SKM-1 (cell line): ENCODE measurements around the gene TRHDE.
"Not testable (repeated sequence)": the region's sequence is repeated elsewhere in the genome, so short reads cannot be mapped to it uniquely, and the experiment has no call there.

ENCODE experiments used
- DNase-seq: peaks from one replicate; lab custom pipeline; 2025; ENCODE audit not compliant: unreplicated experiment; lab: John Stamatoyannopoulos, UW

The TRHDE gene

DNA sequence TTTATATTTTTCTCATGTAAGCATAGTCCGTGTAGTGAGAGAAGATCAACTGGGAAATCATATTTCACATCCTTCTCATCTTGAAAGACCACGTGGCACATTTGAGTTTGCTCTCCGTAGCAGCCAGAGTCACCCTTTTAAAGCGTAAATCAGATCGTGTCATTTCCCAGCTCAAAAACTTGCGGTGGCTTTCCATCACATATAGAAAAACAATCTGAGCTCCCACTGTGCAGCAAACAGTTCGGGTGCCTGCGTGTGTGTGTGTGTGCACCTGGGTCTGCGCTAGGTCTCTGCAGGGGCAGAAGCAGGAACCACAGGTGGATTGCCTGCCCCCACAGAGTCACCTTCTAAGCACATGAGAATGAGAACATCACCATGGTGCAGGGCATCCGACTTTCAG, 338.2 kb downstream of the TRHDE start:
- DNase-seq: no peak

DNA sequence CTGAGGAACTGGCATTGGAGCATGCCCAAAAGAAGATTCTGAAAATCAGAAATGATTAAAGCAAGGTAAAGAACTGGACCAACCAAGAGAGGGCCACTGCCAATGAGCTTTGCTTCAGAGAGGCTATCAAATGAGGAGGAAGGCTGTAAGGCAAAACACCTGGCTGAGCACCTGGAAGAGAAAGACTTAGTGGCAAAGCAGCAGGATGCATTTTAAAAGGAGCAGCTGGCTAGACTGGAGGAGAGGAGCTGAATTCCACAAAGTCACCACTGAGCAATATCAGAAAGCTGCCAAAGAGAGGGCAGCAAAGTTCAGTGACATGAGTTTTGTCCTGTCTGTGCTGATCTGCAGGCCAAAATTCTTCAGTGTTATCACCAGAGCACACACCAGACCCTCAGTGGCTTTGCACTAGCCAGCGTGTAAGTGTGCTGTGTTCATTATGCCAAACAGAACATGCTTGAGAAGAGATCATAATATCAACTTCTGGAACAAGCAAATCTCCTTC, 338.7 kb downstream of the TRHDE start:
- DNase-seq: no peak

DNA sequence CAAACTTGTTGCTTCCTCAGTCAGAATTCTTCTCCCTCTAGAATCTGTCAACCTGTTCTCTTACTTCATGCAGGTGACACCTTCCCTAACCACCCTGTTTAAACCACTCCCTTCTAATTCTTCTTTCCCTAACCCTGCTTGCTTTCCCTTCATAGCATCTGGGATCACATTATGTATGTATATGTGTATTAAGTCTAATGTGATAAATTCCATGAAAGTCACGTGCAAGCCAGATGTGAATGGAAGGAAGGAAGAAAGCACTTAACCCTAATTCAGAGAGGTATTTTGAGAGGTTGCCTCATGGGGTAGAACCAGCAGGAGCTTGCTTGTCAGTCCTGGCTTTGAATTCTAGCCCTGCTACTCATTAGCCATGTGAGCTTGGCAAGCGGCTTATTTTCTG, 340.0 kb downstream of the TRHDE start:
- DNase-seq: no peak

DNA sequence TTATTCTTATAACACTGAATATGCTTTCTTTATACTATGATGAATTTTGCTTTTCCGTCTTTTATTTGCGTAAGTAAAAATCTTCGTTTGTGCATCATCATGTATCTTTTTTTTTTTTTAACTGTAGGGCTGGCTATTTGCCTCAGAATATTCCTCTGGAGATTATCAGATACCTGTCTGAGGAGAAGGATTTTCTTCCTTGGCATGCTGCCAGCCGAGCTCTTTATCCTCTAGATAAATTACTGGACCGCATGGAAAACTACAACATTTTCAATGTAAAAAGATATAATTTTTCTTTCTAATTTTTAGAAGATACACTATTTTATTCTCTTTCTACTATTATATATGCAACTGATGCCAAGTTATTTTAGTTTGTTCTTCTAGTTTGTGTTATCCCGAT, 346.6 kb downstream of the TRHDE start:
- no peak for DNase-seq

DNA sequence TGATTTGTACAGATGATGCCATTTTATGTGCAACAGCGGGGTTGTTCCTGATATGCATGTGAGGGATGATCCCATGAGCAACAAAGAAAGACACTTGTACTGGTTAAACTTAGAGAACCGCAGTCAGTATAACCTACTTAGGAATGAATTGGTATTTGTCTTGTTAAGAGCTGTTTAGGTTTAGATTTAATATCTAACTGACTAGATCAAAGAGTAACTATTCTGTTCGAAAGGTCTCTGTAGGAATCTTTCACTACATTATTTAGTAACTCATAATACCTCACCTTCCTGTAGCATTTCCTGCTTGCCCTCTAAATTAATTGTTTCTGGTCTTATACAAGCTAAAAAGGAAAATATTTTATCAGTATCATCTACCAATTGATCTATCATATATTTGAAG, 350.4 kb downstream of the TRHDE start:
- DNase-seq: no peak

DNA sequence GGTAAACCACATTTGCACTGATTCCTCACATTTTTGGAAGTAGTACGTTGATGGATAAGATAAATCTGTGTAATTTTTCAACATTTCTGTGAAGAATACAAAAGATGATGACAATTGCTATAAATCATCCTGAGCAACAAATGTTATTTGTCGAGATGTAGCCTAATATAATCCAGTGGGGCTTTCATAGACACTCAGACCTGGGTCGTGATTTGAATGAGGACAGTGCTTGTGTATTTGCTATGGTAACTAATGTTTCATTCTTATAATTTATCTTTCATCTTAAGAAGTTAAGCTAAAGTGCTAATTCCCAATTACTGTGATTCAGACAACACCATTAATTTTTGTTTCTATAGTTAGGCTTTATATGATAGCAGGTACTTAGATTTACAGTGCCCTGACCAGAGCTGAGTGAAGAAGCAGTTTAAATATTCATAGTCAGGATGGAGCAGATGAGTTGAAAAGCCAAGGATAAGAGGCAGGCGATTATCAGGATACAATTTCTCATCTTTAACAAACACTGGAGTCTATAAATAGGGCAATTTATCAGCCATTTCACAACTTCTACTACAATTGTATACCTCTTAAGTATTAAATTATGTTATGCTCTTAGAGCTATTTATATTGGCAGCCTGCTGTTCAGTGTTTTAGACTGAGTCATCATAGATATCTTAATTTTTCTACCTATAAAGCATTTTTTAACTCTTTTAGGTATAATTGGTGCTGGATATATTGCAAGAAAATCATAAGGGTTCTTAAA, 359.9 kb downstream of the TRHDE start:
- no peak for DNase-seq

DNA sequence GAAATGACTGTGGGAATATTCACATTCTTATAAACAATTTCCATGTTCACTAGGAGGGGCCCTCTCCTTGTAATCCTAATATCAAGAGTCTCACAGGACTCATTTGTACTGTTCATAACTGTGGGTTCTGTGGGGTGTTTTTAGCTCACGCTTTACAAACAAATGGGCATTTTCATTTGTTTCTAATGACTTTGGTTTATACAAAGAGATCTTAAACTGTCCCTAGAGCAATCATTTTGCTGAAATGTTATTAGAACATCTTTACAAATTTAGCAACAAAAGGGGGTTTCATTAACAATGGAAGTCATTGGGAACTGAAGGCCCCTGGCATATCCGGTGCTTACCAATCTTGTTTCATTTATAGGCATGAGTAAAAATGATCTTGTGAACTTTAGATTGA, 370.5 kb downstream of the TRHDE start:
- DNase-seq: no peak

DNA sequence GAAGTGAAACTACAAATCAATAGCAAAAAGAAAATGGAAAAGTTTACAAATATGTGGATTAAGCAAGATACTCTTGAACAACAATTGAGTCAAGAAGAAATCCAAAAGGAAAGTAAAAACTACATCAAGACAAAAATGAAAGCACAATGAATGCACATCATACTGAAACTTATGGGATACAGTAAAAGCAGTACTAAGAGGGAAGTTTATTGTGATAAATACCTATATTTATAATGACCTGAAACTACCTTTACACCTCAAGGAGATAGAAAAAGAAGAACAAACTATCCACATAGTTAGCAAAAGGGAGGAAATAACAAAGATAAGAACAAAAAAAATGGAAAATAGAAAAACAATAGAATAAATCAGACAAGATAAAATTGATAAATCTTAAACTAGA, 375.0 kb downstream of the TRHDE start:
- no peak for DNase-seq

DNA sequence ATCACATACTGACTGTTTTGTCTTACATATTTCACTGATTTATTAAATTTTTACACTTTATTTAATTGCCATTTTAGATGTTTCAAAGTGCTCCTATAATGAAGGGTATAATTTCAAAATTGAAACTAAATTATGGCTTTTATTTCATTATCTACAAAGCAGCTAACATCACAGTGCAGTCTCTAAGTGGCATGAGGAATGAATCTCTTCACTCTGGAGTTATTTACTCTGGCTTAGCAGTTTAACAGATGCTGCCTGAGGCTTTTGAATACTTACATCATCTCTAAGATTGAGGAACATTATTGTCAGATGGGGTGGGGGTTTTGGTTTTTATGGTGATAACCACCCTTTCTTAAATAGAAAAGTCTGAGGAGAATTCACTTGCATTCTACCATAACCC, 386.4 kb downstream of the TRHDE start:
- no peak for DNase-seq

DNA sequence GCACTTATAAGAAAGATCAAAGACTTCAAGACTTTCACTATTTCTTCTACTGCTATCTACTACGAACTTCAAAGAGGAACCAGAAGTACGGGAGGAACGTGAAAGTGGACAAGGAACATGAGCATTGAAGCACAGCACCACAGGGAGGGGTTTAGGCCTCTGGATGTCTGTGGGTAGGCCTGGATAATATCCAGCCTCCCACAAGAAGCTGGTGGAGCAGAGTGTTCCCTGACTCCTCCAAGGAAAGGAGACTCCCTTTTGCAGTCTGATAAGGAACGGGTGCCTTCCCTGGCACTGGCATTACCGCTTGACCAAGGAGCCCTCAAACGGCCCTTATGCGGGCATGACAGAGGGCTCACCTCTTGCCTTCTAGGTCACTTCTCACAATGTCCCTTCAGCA, 388.0 kb downstream of the TRHDE start:
- not testable (repeated sequence) for DNase-seq

DNA sequence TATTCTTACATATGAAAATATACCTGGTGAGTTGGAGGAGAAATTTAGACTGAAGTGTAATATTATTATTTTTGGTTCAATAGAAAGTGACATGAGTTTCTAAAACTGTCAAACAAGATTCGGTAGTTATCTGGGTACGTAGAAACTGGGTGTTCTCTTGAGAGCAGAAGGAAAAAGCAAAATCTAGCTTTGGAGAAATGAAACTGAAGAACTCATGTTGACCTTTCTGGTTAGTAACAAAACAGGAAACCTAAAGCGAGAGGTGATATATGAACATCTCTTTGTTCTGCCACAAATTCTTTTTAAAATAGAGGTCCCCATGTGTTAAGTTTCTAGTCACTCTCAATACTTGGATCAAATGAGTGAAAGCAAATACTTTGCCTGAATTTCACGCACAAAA, 401.7 kb downstream of the TRHDE start:
- no peak for DNase-seq

DNA sequence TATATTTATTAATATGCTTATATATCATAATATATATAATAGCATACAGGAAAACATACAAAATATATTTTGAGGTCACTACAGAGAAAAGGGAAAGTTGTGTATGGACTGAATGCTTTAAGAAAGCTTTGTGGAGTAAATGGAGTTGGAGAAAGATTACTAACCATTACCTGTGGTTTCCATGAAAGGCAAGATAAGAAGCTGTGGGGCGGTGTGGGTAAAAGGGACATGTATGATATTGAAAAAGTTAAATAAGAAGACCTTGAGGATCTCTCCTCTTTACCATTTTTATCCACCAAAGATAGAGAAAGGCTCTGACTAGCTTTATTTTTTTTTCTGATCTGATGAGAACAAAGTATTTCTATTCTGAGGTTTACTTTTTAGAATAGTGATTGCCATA, 404.4 kb downstream of the TRHDE start:
- DNase-seq: no peak

DNA sequence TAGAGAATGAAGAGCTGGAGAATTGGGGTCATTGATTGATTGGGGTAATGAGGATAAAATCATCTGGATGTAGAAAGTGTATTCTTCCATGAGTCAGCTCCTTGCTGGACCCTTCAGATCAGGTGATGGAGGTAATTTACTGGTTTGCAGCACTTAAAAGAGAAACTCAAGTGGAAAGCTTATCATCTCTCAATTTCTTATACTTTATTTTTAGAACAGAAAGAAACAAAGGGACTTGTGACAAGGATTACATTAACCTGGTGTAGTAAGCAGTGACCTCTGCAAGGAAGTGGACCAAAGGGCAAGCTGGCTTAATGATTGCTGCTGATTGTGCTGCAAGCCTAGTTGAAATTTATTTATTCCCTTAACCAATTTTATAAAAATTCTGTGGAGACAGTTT, 405.0 kb downstream of the TRHDE start:
- no peak for DNase-seq

DNA sequence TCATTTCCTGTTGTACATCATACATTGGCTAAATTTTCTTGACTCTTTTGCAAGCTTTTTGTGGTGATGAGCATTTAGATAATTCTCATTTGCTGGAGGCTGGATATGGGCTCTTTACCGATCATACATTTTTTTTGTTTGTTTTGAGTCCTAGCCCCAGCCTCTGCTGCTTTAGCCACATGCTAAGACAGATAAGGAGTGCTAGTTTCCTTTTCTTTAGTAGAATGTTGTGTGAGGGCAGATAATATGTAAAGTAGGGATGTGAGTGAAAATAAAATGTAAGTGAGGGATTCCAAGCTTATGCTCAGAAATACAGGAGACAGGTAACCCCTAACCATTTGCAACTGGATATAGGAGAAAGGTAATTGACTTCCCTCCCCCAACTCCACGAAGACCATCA, 405.7 kb downstream of the TRHDE start:
- no peak for DNase-seq

DNA sequence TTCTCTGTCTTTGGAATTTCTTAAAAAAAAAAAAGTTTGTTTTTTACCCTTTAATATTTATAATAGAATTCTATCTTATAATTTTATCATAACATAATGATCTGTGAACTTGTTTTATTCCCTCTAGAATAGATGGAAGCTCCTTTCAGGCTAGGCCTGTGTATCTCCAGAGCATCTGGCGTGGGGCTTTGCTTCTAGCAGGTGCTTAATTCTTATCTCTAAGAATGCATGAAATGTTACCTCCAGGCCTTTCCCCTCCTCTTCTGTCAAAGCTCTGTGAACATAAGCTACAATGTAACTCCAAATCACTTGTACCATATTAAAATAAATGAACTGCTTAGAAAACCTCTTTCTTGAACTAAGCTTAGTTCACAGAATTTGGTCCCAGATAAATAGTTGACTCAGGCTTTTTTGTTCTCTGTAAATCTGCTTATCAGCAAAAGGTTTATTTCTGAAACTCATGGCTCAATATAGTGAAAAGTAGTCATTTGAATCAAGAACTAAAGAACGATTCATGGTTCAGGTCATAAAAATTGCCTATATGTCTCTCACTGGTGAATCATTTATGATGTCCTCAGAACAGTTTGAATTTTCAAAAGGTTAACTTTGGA, 407.1 kb downstream of the TRHDE start:
- DNase-seq: no peak

DNA sequence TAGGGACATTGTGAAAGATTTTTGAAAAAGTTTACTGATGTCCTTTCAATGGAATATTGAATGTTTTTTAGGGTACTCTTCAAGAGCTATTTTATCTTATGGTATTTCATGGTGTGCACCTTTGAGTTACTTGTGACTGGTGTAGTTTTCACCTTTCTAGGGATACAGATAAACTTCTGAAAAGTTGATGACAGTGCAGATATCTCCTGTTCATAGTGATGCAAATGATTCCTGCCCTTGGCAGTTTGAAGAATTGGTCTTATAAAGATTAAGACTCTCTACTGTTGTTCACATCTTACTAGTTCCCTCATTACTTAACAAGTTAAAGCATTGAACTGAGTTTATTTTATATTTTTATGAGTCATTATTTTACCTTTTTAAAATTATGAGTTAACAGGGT, 408.9 kb downstream of the TRHDE start:
- DNase-seq: no peak

DNA sequence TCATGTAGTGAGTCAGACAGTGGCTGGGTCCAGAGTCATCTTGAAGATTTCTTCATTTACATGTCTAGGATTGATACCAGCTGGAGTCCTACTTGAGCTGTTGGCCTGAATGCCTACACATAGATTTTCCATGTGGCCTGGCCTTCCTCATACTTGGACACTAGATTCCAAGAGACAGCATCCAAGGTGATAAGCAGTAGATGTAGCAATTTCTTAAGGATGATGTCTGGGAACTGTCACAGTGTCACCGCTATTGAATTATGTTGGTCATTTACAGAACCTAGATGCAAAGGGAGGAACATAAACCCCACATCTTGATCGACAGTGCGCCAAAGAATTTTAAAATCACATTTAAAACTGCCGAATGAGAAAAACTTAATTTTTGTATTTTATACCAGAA, 412.3 kb downstream of the TRHDE start:
- DNase-seq: no peak

DNA sequence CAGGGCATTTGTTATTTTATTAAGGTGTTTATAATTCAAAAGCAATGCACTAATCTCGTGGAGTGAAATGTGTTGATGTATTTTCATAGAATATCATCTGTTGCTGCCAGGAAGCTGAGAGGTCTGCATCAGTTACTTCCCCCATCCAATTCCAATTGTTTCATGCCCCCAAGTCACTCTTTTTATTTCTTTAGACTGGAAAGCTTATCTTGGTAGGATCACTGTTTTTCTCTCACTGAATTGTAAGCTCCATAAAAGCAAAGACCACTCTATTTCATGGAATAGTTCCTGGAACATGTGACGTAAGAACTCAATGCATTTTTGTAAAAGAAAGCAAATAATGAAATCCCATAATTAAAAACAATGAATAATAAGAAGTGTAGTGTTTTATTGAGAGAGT, 420.2 kb downstream of the TRHDE start:
- no peak for DNase-seq

DNA sequence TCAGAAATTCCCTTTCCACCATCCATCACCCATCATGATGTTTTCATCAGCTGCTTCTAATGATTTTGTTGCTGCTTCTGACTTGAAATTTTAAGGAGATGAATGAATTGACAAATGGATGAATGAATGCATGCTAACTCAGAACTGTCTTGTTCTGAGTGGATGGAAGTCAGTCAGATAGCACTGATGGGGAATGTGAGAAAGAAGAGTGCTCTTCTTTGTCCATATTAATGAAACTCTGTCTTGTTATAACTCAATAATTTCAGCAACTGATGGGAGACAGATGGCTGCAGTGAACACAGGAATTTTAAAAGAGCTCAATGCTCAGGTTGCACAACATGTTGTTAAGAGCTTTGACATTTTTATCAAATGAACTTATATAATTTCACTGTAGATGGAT, 422.0 kb downstream of the TRHDE start:
- DNase-seq: no peak

DNA sequence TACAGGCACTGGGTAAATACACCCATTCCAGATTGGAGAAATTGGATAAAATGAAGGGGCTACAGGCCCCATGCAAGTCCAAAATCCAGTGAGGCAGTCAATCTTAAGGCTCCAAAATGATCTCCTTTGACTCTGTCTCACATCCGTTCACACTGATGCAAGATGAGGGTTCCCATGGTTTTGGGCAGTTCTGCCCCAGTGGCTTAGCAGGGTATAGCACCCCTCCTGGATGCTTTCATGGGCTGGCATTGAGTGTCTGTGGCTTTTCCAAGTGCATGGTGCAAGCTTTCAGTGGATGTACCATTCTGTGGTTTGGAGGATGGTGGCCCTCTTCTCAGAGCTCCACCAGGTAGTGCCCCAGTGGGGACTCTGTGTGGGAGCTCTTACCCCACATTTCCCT, 427.2 kb downstream of the TRHDE start:
- DNase-seq: no peak

DNA sequence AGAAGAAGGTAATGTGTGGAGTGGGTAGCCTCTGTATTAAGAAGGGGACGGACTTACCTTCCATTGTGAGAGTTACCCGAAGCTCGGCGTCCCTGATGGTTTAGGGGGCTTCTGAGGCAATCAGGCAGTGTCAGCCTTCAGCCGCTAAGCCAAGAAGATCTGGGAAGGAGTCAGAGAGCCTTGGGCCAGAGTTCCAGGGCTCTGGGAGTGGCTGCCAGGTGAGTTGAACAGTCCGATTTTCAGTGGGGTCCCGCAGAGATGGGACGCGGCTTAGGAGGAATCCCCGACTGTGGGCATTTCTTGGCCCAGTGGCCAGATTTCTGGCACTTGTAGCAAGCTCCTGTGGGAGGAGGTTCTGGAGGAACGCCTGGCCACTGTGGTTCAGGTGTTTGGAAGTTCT, 439.9 kb downstream of the TRHDE start:
- not testable (repeated sequence) for DNase-seq

DNA sequence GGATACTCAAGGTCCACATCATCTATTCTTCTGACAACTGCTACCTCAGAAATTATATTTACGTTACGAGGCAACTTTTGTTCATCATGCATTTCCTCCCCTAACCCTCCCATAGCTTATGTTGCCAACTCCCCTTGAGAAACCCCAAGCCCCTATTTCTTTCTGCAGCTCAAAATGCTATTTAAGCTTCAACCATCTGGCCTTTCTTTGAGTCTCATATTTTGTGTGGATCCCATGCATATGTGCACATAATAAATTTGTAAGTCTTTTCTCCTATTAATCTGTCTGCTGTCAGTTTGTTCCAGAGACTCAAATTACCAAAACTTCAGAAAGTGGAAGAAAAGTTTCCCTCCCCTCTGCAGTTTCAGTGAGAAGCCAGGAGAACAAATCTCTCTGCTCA, 444.1 kb downstream of the TRHDE start:
- DNase-seq: no peak

DNA sequence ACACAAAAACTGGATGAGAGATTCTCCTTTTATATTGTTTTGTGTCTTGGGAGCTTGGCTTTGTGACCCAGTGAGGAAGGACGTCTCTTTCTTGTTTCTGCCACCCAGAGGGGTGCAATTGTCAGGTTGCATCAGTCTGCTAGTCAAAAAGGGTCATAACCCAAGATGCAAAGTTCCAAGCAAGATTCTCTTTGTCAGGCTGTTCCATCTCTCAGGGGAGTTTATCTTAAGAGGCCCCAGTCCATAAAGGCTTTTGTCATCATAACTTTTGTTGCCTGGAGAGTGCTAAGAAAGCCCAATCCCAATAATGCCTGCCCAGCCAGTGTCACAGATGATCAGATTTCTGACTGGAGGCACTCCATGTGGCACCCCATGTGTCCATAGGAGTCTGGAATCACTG, 444.9 kb downstream of the TRHDE start:
- DNase-seq: no peak
